CD4-positive, alpha-beta T cell treated with Interleukin-4 for 4 hours (primary cell): ENCODE data around the gene APP.
"Not testable (repeated sequence)": the region's sequence is repeated elsewhere in the genome, so short reads cannot be mapped to it uniquely, and the experiment has no call there.

Experiments
- DNase-seq: peaks from one replicate; pipeline ENCODE4 v3.0.0-alpha.2; 2020

APP gene

DNA sequence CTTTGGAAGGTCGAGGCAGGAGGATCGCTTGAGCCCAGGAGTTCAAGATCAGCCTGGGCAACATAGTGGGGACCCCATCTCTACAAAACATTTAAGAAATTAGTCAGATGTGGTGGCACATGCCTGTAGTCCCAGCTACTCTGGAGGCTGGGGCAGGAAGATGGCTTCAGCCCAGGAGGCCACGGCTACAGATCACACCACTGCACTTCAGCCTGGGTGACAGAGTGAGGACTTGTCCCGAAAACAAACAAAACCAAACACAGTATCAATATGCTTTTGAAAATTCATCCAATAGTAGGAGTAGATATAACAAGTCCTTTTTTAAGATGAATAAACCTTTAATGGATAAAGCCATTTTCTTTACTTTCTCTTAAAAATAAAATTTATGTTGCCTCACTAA, 8.5 kb downstream of the APP start:
- DNase-seq, result no peak

- no peak for DNase-seq
Measured at GRCh38 chr21:26159869-26160268, 10.7 kb downstream of the APP start.

GRCh38 chr21:26157801-26158200, 12.8 kb downstream of the APP start:
- no peak for DNase-seq

- no peak for DNase-seq
Measured at GRCh38 chr21:26154753-26155152, 15.8 kb downstream of the APP start.

GRCh38 chr21:26153758-26154157, 16.8 kb downstream of the APP start:
- no peak for DNase-seq

GRCh38 chr21:26148840-26149354, 21.7 kb downstream of the APP start:
- DNase-seq, result no peak

- DNase-seq, result no peak
Measured at GRCh38 chr21:26148071-26148839, 22.3 kb downstream of the APP start.

- no peak for DNase-seq
Measured at GRCh38 chr21:26147535-26147934, 23.0 kb downstream of the APP start.

DNA sequence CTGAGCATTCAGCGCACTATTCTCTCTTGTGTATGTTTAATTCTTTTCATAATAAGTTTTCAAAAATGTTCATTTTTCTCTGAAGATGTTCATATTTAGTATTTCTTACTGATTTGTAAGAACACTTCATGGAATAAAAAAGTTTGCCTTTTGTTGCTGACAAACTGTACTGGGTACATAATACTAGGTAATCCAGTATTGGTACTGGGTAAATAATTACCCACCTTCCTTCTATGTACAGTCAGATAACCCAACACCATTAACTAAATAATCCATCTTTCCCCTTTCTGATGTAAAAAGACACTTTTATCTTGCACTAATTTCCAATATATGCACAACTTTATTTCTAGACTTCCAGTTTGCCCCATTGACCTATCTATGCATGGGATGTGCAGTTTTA, 23.9 kb downstream of the APP start:
- DNase-seq, result no peak

DNA sequence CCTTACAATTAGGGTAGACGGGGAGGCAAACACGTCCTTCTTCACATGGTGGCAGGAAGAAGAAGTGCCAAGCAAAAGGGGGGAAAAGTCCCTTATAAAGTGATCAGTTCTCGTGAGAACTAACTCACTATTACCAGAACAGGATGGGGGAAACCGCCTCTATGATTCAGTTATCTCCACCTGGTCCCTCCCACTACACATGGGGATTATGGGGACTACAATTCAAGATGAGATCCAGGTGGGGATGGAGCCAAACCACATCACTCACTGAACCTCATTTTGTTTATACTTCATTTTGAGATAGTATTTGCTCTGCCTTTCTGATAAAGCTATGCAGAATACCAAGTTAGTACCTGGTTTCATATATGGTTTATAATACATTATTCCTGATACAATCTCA, 26.5 kb downstream of the APP start:
- DNase-seq, result no peak

DNA sequence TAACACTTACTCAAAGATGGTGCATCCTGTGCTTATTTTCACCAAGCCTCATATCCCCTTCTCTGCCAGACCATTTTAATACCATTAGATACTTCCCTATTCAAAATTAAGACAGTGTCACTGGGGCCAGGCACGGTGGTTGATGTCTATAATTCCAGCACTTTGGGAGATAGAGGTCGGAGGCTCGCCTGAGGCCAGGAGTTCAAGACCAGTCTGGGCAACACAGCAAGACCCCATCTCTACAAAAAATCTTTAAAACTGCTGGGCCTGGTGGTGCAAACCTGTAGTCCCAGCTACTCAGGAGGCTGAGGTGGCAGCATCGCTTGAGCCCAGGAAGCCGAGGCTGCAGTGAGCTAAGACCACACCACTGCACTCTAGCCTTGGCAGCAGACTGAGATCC, 28.2 kb downstream of the APP start:
- DNase-seq, result no peak

GRCh38 chr21:26140926-26141325, 29.6 kb downstream of the APP start:
- no peak for DNase-seq

- no peak for DNase-seq
Measured at GRCh38 chr21:26140164-26140579, 30.4 kb downstream of the APP start.

DNA sequence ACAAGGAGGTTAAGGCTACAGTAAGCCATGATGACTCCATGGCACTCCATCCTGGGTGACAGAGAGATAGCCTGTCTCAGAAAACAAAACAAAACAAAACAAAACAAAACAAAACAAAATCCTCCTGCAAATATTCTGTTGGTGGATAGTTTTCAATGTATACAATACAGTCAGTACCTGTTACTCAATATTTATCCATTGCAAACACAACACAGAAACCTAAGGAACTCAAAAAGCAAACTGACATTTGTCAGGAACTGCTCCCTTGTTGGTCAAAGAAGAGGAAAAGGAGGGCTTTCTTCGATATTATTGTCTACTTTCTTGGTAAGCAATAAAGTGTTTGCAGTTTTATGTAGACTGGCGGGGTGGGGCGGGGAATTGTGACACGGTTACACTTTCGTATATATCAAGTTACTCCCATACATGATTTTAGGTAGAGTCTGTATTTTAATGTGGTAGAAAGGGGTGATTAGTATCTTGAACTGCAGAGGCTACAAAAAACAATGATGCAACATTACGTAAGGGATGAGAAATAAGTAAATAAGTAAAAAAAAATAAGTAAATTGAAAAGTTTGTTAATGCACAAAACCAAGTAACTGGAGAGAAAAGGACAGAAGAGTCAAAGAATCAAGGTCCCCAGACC, 31.8 kb downstream of the APP start:
- no peak for DNase-seq

- no peak for DNase-seq
Measured at GRCh38 chr21:26137379-26138060, 33.0 kb downstream of the APP start.

DNA sequence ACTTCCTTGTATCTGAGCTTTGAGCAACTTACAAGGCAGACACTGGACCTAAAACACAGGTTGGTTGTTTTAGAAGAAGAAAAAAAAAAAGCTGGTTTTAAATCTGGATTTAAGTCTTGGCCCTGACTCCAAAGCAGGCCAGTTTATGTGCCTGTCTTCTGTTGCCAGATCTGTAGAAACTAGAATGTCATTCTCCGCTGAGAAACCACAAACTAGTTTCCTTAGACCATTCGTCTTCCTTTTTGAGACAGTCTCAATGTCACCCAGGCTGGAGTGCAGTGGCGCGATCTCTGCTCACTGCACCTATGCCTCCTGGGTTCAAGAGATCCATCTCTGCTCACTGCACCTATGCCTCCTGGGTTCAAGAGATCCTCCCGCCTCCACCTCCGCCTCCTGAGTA, 33.9 kb downstream of the APP start:
- no peak for DNase-seq

- DNase-seq, result no peak
Measured at GRCh38 chr21:26135520-26135919, 35.0 kb downstream of the APP start.

DNA sequence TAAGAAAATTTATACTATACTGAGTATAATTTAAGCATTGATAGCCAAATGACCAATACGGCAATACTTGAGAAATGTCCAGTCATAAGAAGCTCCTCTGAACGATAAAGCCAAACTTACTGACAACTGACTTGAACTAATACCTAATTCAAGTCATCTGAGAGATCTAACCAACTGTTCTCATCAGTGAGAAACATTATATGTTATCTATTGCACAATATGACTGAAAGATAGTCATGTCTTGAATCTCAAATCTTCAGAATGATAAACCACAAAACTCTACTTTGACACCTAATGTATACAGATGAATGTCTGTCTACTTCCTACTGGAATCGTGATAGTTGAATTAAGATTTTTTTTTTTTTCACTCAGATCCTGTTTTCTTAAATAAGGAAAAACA, 39.0 kb downstream of the APP start:
- no peak for DNase-seq

- not testable (repeated sequence) for DNase-seq
Measured at GRCh38 chr21:26131053-26131452, 39.5 kb downstream of the APP start.

GRCh38 chr21:26130249-26130881, 40.2 kb downstream of the APP start:
- no peak for DNase-seq

GRCh38 chr21:26127918-26128317, 42.7 kb downstream of the APP start:
- no peak for DNase-seq

DNA sequence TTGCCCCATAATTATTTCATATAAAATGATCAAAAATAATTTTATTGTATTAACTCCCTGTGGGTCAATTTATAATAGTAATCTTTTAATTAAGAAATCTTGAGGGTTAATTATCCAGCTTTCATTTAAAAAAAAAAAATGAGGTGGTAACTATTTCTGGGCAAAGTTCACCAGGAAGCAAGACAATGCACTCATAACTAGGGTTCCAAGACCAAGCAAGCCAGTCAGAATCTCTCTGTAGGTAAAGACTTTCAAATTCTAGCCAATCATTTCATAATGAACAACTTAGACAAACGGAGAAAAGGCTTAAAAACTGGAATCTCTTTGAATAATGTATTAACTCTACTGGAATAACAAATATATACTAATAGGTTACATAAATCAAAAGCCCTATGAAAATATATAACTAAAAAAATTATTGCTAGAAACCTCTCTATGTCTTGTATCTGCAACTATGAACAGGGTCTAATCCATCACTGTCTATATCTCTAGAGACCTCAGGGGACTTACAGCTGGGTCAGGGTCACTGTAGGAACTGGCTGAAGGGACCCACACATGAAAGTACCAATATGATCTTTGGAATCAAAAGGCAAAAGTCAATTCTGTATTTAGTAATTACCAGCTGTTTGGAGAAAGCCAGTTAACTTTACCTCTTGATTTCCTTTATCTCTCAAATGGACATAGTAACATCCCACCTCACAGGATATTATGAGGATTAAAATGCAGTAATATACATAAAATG, 43.3 kb downstream of the APP start:
- no peak for DNase-seq

DNA sequence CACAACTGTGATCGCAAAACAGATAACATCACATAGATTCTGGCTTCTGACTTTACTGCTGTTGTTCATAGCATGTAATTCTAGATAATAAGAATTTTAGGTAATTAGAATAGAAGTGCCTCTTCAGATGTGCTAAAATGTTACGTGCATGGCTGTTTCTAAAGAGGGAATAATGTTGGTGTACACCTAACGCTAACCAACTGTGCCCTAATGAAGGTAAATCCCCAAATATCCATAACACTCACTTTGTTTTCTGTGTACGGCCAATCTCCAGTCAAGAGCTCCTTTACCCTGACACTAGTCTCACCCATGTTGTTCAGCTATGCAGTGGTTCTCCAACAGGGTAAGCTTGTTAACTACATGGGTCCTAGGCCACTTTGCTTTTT, 44.4 kb downstream of the APP start:
- DNase-seq, result no peak
